GM12892 (cell line): ENCODE results near the gene CCDC85C.
A peak's percentile ranks its signal among the peaks of the same experiment; 100 is the strongest.
"Not testable (repeated sequence)": the region's sequence is repeated elsewhere in the genome, so short reads cannot be mapped to it uniquely, and the experiment has no call there.

Experiments
- DNase-seq: peaks from one replicate; pipeline ENCODE4 v3.0.0; 2011; ENCODE audit not compliant: insufficient read length
- FAIRE-seq: peaks from 2 replicates; lab custom pipeline; 2011; peaks lifted over from hg19 to GRCh38; lab: Jason Lieb, UNC
- POLR2A ChIP-seq: IDR thresholded peaks from 2 replicates; pipeline ENCODE4 v1.6.1; 2011; ENCODE audit warnings: low read depth, low read length, control low read depth
- POLR2AphosphoS5 ChIP-seq: IDR thresholded peaks from 2 replicates; pipeline ENCODE4 v1.6.1; 2011; ENCODE audit warnings: low read depth, low read length, control low read depth
- TAF1 ChIP-seq: IDR thresholded peaks from 2 replicates; pipeline ENCODE4 v1.6.1; 2011; ENCODE audit warnings: low read depth, mild to moderate bottlenecking, control low read depth, low read length, borderline replicate concordance

The CCDC85C gene

GRCh38 chr14:99644035-99644587, 40.1 kb upstream of the CCDC85C start:
- FAIRE-seq (no peak), DNase-seq (no peak)
- no peak for TF ChIP-seq POLR2A
- TF ChIP-seq POLR2AphosphoS5, result no peak
- no peak for TF ChIP-seq TAF1

- no peak for FAIRE-seq
- TF ChIP-seq TAF1, result no peak
- TF ChIP-seq POLR2AphosphoS5, result no peak
- no peak for TF ChIP-seq POLR2A
Measured at GRCh38 chr14:99643343-99643742, 39.3 kb upstream of the CCDC85C start.

GRCh38 chr14:99642771-99643170, 38.8 kb upstream of the CCDC85C start:
- not testable (repeated sequence) for DNase-seq, FAIRE-seq

More at GRCh38 chr14:99643343-99643742, 39.3 kb upstream of the CCDC85C start:
- DNase-seq, result no peak

- no peak for TF ChIP-seq TAF1
- TF ChIP-seq POLR2A, result no peak
- TF ChIP-seq POLR2AphosphoS5, result no peak
- no peak for DNase-seq
- no peak for FAIRE-seq
Measured at GRCh38 chr14:99637624-99638023, 33.6 kb upstream of the CCDC85C start.

- FAIRE-seq, result no peak
- DNase-seq, result no peak
- TF ChIP-seq POLR2A (no peak), TAF1 (no peak), POLR2AphosphoS5 (no peak)
Measured at GRCh38 chr14:99636487-99636886, 32.5 kb upstream of the CCDC85C start.

GRCh38 chr14:99635116-99635515, 31.1 kb upstream of the CCDC85C start:
- DNase-seq (no peak), FAIRE-seq (no peak)
- TF ChIP-seq POLR2A, result no peak
- no peak for TF ChIP-seq POLR2AphosphoS5
- no peak for TF ChIP-seq TAF1

GRCh38 chr14:99634443-99634842, 30.4 kb upstream of the CCDC85C start:
- DNase-seq (no peak), FAIRE-seq (no peak)
- TF ChIP-seq TAF1, result no peak
- TF ChIP-seq POLR2A, result no peak
- no peak for TF ChIP-seq POLR2AphosphoS5

GRCh38 chr14:99633918-99634317, 29.9 kb upstream of the CCDC85C start:
- DNase-seq (no peak), FAIRE-seq (no peak)

GRCh38 chr14:99633141-99633540, 29.1 kb upstream of the CCDC85C start:
- no peak for TF ChIP-seq POLR2A
- TF ChIP-seq POLR2AphosphoS5, result no peak
- TF ChIP-seq TAF1, result no peak
- FAIRE-seq, result no peak
- DNase-seq, result no peak

More at GRCh38 chr14:99633918-99634317, 29.9 kb upstream of the CCDC85C start:
- no peak for TF ChIP-seq POLR2AphosphoS5
- no peak for TF ChIP-seq TAF1
- no peak for TF ChIP-seq POLR2A

GRCh38 chr14:99632410-99633035, 28.5 kb upstream of the CCDC85C start:
- DNase-seq (no peak), FAIRE-seq (peak; percentile 9)
- TF ChIP-seq POLR2AphosphoS5 (no peak), POLR2A (no peak)

- TF ChIP-seq POLR2A, result no peak
- no peak for TF ChIP-seq TAF1
- no peak for TF ChIP-seq POLR2AphosphoS5
- FAIRE-seq, result no peak
- no peak for DNase-seq
Measured at GRCh38 chr14:99630202-99630601, 26.2 kb upstream of the CCDC85C start.

GRCh38 chr14:99628887-99629618, 25.0 kb upstream of the CCDC85C start:
- DNase-seq (peak; percentile 78), FAIRE-seq (peak; percentile 71)
- no peak for TF ChIP-seq TAF1
- TF ChIP-seq POLR2AphosphoS5, result no peak
- TF ChIP-seq POLR2A, result no peak
